Measurements from ENCODE around the gene NRTN. TPM values are rescaled to one million over a fixed set of nuclear protein-coding genes. Genes with fewer than 3 reads are reported as not detected.
A peak's percentile ranks its signal among the peaks of the same experiment; 100 is the strongest.

NRTN gene
- total and polyA plus RNA-seq, 2 of the 13 experiments (the other 11 are each of a cell fraction or from before 2014, with no cell fraction given) = 4.1 to 5.3 TPM

DNA sequence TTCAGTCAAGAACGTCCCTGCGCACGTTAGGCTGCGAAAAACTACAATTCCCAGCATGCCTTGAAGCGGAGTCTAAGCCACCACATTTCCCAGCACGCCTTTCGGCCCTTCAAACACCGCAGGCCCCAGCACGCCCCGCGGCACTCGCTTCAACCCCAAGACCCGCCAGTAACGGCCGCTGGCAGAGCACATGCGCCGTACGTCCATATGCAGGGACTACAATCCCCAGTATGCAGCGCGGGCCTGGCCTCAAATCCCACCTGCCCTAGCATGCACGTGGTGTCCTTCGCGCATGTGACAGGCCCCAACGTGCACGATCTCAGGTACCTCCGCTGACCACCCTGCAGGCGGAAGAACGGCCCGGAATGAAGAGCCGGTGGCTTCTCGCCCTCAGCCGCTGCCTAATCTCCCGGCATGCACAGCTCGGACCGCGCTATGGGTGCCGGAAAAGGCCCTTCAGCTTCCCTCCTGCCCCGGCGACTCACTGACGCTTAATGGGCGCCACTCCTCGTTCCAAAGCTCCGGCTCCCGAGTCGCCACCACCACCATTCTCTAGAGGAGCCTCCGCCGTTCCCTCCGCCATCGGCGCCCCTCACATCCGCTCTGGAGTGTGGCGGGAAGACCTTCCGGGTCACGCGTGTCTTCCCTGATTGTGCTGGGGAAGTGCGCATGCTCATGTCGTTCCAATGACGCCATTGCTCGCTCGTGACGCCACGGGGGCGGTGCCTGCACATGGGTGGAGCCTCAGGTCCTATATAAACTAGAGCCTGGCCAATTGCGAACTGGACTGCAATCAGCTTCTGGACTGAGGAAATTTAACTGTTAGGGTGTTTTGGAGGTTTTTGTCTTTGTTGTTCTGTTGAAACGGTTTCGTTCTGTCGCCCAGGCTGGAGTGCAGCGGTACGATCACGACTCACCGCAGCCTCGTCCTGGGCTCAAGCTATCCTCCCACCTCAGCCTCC is 14.0 kb upstream of the NRTN start, which contains the start of gene DUS3L (continued):
- TF ChIP-seq, protein P1, sequence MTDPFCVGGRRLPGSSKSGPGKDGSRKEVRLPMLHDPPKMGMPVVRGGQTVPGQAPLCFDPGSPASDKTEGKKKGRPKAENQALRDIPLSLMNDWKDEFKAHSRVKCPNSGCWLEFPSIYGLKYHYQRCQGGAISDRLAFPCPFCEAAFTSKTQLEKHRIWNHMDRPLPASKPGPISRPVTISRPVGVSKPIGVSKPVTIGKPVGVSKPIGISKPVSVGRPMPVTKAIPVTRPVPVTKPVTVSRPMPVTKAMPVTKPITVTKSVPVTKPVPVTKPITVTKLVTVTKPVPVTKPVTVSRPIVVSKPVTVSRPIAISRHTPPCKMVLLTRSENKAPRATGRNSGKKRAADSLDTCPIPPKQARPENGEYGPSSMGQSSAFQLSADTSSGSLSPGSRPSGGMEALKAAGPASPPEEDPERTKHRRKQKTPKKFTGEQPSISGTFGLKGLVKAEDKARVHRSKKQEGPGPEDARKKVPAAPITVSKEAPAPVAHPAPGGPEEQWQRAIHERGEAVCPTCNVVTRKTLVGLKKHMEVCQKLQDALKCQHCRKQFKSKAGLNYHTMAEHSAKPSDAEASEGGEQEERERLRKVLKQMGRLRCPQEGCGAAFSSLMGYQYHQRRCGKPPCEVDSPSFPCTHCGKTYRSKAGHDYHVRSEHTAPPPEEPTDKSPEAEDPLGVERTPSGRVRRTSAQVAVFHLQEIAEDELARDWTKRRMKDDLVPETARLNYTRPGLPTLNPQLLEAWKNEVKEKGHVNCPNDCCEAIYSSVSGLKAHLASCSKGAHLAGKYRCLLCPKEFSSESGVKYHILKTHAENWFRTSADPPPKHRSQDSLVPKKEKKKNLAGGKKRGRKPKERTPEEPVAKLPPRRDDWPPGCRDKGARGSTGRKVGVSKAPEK (CRISPR knock-in tag; IDR thresholded peaks at IDR 0.05; ENCODE audit: borderline replicate concordance) = no peak
- TF ChIP-seq, protein P2, sequence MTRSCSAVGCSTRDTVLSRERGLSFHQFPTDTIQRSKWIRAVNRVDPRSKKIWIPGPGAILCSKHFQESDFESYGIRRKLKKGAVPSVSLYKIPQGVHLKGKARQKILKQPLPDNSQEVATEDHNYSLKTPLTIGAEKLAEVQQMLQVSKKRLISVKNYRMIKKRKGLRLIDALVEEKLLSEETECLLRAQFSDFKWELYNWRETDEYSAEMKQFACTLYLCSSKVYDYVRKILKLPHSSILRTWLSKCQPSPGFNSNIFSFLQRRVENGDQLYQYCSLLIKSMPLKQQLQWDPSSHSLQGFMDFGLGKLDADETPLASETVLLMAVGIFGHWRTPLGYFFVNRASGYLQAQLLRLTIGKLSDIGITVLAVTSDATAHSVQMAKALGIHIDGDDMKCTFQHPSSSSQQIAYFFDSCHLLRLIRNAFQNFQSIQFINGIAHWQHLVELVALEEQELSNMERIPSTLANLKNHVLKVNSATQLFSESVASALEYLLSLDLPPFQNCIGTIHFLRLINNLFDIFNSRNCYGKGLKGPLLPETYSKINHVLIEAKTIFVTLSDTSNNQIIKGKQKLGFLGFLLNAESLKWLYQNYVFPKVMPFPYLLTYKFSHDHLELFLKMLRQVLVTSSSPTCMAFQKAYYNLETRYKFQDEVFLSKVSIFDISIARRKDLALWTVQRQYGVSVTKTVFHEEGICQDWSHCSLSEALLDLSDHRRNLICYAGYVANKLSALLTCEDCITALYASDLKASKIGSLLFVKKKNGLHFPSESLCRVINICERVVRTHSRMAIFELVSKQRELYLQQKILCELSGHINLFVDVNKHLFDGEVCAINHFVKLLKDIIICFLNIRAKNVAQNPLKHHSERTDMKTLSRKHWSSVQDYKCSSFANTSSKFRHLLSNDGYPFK (CRISPR knock-in tag; IDR thresholded peaks at IDR 0.05; ENCODE audit: borderline replicate concordance) = peak; percentile 98
- TF ChIP-seq SMC3 (IDR thresholded peaks at IDR 0.05; ENCODE audit: low read length) (no peak), ZNF343 (CRISPR knock-in tag; IDR thresholded peaks at IDR 0.05) (peak; percentile 86), ATF7 (IDR thresholded peaks at IDR 0.05) (peak; percentile 57), ATF7 (CRISPR knock-in tag; IDR thresholded peaks at IDR 0.05) (no peak; the same call in 1 of the 2 replicates), ATRX (CRISPR knock-in tag; IDR thresholded peaks at IDR 0.05; ENCODE audit: borderline replicate concordance) (no peak)
- TF ChIP-seq, protein P3, sequence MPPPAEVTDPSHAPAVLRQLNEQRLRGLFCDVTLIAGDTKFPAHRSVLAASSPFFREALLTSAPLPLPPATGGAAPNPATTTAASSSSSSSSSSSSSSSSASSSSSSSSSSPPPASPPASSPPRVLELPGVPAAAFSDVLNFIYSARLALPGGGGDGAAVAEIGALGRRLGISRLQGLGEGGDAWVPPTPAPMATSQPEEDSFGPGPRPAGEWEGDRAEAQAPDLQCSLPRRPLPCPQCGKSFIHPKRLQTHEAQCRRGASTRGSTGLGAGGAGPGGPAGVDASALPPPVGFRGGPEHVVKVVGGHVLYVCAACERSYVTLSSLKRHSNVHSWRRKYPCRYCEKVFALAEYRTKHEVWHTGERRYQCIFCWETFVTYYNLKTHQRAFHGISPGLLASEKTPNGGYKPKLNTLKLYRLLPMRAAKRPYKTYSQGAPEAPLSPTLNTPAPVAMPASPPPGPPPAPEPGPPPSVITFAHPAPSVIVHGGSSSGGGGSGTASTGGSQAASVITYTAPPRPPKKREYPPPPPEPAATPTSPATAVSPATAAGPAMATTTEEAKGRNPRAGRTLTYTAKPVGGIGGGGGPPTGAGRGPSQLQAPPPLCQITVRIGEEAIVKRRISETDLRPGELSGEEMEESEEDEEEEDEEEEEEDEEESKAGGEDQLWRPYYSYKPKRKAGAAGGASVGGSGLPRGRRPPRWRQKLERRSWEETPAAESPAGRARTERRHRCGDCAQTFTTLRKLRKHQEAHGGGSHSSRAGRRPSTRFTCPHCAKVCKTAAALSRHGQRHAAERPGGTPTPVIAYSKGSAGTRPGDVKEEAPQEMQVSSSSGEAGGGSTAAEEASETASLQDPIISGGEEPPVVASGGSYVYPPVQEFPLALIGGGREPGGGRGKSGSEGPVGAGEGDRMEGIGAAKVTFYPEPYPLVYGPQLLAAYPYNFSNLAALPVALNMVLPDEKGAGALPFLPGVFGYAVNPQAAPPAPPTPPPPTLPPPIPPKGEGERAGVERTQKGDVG (CRISPR knock-in tag; IDR thresholded peaks at IDR 0.05; ENCODE audit: borderline replicate concordance) = peak; percentile 50; the same call in 1 of the 2 replicates
- TF ChIP-seq, protein P4, sequence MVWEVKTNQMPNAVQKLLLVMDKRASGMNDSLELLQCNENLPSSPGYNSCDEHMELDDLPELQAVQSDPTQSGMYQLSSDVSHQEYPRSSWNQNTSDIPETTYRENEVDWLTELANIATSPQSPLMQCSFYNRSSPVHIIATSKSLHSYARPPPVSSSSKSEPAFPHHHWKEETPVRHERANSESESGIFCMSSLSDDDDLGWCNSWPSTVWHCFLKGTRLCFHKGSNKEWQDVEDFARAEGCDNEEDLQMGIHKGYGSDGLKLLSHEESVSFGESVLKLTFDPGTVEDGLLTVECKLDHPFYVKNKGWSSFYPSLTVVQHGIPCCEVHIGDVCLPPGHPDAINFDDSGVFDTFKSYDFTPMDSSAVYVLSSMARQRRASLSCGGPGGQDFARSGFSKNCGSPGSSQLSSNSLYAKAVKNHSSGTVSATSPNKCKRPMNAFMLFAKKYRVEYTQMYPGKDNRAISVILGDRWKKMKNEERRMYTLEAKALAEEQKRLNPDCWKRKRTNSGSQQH (CRISPR knock-in tag; IDR thresholded peaks at IDR 0.05; ENCODE audit: low read depth) = 0 out of 2 replicates have a peak, but pooled peaks have one; percentile 21
- TF ChIP-seq, protein P5, sequence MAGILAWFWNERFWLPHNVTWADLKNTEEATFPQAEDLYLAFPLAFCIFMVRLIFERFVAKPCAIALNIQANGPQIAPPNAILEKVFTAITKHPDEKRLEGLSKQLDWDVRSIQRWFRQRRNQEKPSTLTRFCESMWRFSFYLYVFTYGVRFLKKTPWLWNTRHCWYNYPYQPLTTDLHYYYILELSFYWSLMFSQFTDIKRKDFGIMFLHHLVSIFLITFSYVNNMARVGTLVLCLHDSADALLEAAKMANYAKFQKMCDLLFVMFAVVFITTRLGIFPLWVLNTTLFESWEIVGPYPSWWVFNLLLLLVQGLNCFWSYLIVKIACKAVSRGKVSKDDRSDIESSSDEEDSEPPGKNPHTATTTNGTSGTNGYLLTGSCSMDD (CRISPR knock-in tag; IDR thresholded peaks at IDR 0.05) = no peak
